Mammary epithelial cell (primary cell): ENCODE results near the gene DND1.

Experiments
- CTCF ChIP-seq, 2 donors: IDR thresholded peaks in 1 of 2; conservative IDR thresholded peaks in 1 of 2; 2 replicates each; pipeline ENCODE4 v1.5.1; 2011 to 2012; ENCODE audit warnings: inconsistent platforms in 2 of 2, low read length in 2 of 2, mild to moderate bottlenecking in 2 of 2, control low read depth in 1 of 2, low read depth in 1 of 2; ENCODE audit not compliant: insufficient read depth in 1 of 2; ENCODE audit errors: extremely low read depth in 1 of 2
- EZH2 ChIP-seq: IDR thresholded peaks from 2 replicates; pipeline ENCODE4 v1.6.1; 2012; ENCODE audit warnings: low read length, inconsistent platforms, borderline replicate concordance

- no peak for TF ChIP-seq CTCF (conservative IDR thresholded peaks at IDR 0.05 in 1 of 2, IDR thresholded peaks at IDR 0.05 in 1 of 2; ENCODE audit: extremely low read depth in 1 of 2, insufficient read depth in 1 of 2, low read depth in 1 of 2, low read length in 2 of 2)
- TF ChIP-seq EZH2: no peak
These were observed 40.3 kb downstream of the DND1 start, which contains the start of gene CD14 for GRCh38 chr5:140633021-140633471.
